DMS114 treated with DMSO at 0.1 percent for 48 hours (cell line): Measurements from ENCODE around the gene PCDHGA1.

Source experiments
- DNase-seq: peaks from one replicate; lab custom pipeline; 2025; ENCODE audit not compliant: unreplicated experiment; lab: John Stamatoyannopoulos, UW

Gene PCDHGA1

DNA sequence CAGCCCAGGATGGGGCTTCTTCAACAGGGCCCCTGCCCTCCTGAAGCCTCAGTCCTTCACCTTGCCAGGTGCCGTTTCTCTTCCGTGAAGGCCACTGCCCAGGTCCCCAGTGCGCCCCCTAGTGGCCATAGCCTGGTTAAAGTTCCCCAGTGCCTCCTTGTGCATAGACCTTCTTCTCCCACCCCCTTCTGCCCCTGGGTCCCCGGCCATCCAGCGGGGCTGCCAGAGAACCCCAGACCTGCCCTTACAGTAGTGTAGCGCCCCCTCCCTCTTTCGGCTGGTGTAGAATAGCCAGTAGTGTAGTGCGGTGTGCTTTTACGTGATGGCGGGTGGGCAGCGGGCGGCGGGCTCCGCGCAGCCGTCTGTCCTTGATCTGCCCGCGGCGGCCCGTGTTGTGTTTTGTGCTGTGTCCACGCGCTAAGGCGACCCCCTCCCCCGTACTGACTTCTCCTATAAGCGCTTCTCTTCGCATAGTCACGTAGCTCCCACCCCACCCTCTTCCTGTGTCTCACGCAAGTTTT, 182.1 kb downstream of the PCDHGA1 start:
- DNase-seq, result peak; percentile 59

DNA sequence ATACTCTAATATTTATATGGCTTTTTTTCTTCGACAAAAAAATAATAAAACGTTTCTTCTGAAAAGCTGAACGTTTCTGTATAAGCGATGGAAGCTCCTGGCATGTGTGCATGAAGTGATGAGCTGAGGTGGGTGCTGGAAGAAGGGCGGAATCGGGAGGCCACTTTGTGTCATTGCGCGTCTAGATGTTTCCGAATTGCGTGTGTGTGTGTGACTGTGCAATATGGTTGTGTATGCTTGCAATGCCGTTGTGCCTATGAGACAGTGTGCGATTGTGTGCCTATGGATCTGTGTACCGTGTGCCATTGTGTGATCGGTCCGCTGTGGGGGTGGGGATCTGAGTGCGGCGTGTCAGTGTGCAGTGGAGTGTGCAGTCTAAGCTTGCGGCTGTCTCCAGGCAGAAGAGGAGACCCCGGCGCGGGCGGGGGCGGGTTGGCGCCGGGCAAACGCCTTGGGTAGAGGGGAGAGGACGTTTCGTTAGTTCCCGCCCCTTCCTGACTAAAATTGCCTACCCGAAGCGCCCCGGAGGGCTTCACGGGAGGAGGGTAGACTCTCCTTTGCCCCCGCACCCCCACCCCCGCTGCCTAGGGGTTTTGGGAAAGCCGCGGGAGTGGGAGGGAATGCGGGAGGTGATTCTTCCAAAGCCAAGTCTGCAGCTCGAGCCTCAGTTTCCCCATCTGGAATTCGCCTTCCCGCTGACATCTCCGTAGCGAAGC, 182.8 kb downstream of the PCDHGA1 start:
- DNase-seq, result peak; percentile 26

DNA sequence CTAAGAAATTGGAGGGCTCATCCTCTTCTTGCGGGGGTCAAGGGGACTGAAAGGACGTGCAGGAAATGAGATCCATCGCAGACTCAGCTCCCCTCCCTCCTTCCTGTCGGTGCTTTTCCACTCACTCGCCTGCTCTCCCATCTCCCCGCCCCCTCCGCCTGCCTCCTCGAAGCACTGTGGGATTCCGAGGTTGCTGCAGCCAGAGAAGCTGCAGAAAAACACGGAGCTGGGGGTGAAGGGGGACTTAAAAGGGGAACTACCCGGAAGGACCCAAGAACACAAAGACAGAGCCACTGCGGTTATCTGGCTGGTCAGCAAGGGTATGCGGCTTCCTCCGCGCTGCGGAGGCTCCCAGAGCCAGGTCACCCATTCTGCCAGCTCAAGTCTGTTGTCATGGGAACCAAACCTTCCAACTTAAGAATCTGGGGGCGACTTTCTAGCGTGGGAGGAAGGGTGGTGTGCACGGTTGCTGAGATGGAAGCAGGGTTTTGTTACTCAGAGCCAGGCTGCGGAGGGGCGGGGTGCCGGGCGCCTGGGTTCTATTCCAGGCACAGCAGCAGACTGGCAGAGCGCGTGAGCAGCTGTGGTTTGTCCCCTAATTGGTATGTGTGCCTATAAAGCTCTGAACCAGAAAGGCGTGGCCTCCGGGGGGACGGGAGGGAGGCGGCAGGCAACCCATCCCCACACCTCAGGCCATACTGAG, 183.5 kb downstream of the PCDHGA1 start:
- peak; percentile 68 for DNase-seq

DNA sequence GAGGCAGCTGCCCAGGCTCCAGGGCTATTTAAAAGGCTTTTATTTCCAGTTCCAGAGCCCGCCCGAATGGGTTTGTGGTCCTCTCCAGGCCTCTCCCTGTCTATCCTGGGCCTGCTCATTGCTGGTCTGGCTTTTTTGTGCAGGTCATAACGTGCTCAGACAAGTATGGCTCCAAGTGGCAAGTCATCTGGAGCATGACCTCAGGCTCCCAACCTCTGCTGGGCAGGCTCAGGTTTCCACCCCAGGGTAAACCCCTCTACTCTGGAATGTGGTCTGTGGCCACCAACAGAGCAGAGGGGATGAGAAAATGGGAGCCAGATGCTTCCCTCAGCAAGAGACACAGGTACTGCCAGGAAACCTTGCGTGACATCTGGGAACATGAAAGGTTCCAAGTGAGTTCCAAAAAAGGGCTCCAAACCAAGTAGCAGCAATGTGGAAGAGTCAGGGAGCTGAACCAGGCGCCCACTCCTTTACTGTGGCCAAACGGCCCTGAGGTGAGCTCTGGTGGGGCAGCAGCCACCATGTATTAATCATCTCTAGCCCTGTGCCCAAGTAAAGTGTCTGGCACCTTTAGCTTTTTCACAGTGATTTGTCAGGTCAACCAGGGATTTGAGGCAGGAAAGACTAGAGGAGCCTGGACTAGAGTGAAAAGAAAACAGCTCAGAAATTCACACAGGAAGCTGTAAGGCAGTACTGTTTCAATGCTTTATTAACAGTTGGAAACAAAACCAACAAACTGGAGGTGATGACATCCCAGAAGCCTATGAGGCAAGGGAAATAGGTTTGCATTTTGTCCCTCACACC, 184.2 kb downstream of the PCDHGA1 start:
- no peak for DNase-seq

DNA sequence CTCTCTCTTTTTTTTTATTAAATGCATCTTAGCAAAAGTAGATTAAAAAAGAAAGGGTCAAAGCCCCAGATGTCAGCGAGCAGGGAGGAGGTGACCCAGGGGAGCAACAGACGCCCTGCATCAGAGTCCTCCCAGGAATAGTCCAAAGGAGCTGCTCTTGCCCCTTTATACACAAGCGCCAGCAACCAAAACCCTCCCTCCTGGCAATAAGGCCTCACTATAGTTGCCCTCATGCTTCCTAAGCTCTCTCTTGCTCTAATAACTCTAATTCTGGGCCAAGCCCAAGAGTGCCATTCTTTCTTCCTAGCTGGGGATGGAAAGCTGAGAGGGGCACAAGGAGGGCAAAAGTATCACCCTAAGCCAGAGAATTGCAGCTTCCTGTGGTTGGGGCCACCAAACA, 184.8 kb downstream of the PCDHGA1 start:
- no peak for DNase-seq

DNA sequence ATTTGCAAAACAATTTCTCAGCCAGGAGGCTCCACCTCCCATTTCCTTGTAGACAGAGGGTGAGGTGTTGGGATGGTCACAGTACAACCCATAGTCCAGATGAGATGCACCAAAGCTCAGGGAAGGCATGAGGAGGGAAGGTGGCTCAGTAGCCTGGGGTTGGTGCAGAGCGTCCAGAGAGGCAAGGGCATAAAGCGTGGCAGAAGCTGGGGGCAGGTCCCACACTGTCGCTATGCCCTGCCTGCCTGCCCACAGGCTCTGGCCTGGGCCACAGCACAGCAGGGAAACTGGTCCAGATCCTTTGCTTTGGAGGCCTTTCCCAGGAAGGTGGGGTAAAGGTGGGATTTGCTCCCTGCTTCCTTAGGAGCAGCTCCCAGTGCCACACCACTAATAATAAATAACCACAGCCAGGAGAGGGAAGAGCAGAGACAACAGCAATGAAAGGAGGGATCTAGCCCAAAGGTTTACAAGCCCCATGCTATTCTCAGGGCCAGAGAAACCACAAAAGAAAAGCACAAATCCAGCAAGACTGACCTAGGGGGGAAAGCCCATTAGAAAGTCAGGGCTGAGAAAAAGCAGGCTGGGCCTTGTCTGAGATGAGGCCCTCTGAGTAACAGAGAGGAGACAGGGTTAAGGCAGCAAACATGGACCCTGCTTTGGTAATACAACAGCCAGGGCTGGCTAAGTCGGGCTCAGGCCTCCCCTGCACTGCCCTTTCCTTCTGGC, 185.8 kb downstream of the PCDHGA1 start:
- DNase-seq, result no peak

DNA sequence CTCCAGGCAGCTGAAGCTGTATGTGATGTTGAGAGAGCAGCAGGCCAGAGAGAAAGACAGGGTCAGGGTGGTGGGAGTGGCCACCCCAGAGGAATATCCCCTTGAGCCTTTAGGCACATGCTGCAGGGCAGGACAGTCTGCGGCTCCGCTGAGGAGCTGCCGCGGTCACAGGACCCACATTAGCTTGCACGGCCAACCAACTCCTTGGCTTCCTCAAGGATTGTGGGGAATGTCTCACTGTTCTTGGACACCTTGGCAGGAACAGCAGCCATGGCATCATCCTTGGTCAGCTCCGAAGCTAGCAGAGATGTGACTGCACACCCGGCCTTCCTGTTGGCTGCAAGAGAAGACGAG, 186.3 kb downstream of the PCDHGA1 start:
- no peak for DNase-seq

DNA sequence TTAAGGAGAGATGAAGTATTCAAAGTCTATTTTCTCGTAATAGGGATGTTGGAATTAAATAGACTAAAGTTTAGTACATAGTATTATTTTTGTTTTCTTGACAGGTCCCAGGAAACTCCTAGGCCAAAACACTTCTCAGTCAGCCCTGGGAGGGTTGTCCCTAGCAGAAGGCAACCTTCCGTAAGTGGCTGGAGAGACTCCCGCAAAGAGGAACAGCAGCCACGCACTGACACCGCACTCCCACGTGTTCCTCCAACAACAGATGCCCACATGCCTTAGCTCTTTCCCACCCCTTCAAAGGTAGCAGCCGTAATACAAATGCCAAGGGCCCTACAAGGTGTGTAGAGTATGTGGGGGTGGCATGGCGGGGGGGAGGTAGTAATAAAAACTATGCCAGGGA, 187.0 kb downstream of the PCDHGA1 start:
- no peak for DNase-seq

DNA sequence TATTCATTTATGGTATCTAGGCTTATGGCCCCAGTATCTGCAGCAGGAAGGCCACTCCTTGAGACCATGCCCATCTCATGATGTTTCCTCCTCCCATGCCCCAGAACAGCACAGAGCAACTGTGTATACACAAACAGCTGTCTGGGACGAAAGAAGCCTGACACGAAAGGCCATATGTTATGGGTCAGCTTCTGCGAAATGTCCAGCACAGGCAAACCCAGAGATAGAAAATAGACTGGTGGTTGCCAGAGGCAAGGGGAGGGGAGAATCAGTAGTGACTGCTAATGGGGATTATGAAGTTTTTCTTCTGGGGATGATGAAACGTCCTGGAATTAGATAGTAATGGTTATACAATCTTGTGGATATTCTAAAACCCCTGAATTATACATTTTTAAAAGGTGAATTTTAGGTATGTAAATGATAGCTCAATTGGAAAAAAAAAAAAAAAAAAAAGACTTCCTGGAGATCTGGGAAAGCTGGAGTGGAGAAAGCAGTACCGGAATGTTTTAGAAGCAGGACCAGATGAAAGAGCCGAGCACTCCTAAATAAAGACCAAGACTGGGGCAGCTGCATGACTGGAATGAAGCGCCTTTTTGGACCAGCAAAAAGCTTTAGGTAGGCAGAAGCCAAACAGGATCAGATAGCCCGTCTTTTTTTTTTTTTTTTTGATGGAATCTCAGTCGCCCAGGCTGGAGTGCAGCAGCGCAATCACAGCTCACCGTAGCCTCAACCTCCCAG, 187.7 kb downstream of the PCDHGA1 start:
- DNase-seq, result no peak

DNA sequence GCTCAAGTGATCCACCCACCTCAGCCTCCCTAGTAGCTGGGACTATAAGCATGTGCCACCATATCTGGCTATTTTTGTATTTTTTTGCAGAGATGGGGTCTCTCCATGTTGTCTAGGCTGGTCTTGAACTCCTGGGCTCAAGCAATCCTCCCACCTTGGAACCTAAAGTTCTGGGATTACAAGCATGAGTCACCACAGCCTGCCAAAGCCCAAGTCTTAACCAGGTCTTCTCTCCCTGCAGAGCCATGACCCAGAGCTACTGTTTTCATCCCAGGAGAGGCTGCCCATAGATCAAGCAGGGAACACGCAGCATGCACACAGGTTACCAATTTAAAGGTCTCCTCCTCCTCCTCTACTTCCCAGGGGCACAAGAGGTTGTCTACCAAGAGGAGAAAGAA, 188.3 kb downstream of the PCDHGA1 start:
- DNase-seq, result no peak

DNA sequence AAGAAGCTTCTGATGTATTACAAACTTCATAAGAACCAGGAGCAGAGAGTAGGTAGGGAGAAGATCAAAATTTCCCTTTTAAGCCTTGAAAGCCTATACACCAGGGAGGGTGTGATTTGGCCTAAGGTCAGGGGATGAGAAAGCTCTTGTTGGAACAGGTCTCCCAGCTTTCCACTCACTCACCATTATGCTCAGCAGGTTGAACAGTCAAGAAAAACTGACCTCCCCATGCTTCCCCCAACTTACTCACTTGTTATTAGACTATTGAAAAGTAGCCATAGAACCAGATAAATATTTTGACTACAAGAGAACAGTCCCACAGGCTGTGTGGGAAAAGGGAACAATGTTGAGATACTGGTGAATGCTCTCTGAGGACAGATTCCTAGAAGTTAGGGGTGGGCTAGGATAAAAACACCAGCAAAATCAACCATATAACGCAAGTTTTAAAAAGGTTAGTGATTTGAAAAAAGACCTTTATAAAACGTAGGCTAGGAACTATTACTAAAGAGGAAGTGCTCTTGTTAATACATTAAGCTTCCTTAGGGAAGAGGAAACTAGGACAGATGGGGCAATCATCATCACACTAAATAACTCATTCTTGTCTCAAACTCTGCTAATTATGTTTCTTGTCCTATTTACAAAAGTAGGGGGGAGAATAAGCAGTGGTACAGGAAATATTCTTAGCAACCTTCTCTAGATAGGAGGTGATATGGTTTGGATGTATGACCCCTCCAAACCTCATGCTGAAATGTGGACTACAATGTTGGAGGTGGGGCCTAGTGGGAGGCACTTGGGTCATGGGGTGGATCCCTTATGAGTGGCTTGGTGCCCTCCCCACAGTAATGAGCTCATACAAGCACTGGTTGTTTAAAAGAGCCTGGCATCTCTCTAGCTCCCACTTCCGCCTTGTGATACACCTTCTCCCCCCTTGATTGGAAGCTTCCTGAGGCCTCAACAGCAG, 189.6 kb downstream of the PCDHGA1 start:
- no peak for DNase-seq

DNA sequence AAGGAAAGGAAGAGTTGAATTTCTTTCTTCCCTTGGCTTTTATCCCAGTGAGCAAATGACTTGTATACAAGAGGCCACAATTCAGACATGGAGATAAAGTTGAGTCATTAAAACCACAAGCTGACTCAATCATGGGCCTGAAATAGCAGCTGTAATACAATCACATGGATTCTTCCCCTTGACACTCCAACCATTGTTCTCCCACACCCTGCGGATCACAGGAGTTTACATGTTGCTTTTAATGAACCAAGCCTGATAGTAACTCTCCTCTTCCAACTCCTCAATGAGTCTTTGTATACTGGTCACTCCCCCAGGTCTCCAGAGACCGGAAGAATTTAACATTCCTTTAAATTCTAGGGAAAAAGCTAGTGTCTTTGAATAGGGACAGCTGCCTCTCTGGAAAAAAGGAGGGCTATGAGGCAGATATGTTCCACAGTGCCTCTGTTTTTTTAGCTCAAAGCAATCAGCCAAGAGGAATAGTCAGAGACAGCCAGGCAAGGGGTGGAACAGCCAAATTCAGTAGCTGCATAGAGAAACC, 191.0 kb downstream of the PCDHGA1 start:
- DNase-seq, result no peak

DNA sequence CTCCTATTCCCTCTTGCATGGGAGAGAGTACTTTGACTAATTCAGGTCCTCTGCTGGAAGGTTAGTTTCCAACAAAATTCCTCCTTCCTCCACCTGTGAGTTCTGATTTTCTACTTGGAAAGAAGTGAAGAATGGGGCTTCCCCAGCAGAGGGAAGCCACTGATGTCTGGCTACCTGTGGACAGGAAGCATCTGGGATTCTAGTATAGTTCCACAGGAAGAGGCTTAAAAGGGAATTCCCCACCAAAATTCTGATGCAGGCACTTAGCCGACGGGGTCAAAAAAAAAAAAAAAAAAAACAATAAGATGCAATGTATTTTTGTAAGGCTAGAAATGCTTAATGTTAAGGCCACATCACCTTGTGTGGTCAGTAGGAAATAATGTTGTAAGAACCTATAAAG, 192.0 kb downstream of the PCDHGA1 start:
- no peak for DNase-seq

DNA sequence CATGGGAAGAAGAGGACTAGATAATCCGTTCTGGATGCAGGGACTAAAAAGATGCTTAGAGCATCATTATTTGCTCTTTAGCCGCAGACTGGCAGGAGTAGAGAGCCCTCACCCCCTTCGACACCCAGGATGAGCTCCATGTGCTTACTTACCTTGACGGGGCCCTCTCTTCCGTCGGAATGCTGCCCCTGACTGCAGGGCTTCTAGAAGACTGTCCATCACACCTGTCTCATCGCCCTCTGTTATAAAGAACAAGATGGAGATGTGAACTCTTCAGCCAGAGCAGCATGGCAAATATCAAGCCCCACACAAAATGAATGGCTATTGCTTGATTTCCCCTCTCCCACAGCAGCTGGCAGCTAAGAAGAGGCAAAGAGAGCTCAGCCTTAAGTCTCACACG, 193.7 kb downstream of the PCDHGA1 start:
- DNase-seq, result no peak

DNA sequence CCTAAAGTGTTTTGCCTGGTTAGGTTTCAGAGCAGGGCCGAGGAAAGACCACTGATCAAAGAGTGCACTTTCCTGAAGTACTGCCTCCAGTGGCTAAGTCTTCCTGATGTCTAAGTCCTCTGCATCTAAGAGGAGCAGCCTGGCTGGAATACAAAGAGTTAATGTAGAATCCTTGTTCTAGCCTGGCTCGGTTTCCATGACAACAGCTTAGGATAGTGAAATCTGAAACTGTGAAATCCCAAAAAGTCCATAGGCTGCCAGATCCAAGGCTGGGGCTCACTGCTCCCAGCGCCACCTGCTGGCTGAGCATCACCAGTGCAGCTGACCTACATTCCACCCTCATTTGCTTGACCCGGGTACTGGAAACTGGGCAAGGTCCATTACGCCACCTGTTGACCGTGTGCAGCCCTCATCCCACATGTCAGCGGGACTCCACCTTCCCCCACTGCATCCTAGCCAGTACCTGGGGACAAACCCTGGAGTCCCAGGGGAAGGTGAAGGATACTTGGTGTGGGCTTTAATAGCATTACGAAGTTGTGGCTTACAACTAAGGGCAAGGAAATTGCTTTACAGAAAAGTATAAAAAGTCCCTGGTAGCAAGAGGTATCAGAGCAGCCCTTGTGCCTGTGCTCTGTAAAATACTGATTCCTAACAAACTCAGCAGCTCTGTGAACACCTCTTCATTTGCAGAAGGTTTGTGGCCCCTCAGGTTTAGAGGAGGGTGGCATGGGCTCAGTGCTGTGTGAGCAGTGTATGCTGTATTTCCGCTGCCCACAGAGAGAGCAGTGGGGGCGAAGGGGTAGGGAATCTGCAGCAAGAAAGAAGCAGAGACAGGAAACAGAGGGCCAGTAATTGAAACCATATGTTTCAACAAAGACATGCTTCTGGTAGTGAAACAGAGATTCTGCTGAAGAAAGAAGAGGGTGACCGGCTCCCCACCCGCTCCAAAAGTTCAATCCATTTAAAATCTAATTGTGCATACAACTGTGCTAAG, 194.6 kb downstream of the PCDHGA1 start:
- peak; percentile 82 for DNase-seq

DNA sequence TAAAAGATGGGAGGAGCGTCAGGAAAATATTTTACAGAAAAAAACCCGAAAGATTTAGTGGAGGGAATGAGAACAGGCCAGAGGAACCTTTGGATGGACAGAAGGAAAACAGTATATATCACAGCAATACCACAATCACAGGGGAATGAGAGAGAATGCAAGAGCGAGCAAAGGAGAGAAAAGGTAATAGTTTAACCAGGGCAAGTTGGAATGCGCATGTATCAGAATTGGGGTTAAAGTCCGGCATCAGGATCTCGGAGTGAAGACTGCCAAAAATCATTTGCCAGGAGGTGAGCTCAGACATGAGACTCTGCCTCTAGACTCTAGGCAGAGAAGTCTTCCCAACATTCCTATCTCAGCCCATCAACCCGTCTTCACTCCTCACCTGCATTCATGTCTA, 195.3 kb downstream of the PCDHGA1 start:
- no peak for DNase-seq

DNA sequence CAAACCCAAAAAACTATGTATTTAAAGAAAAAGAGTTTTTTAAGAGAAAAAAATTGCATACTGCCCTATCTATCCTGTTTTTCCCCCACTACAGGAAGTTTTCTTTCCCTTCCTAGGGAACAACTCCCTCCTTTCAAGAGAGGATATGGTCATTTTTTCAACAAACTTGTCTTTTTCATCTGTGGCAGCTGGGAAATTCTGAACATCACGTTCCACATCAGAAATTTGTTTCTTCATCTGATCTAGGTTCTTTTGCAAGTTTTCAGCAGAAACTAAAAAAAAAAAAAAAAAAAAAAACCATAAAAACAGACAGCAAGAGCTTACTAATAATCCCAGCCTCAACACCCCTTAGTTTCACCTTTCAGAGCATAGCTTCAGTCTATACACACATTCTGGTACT, 197.1 kb downstream of the PCDHGA1 start:
- no peak for DNase-seq
